ENCODE measurements around the gene UAP1L1. TPM values are rescaled to one million over a fixed set of nuclear protein-coding genes. Genes with fewer than 3 reads are reported as not detected.

UAP1L1 gene
- total RNA-seq, 1 donor from 2014 or later, result 5.4 TPM

GRCh38 chr9:137053944-137054931, 23.1 kb upstream of the UAP1L1 start, which contains the start of gene ENTPD2:
Gene ENTPD2 (minus strand): TSS chr9:137054061. CDS start chr9:137053997, 64 bp downstream.
- no peaks in the 10 kb centered on the region for H3K4me1 Mint-ChIP-seq (ENCODE audit: unreplicated experiment)
- no peak for DNase-seq (ENCODE audit: extremely low spot score, unreplicated experiment)
- H3K27ac Mint-ChIP-seq, result no peak within 1 kb of the TSS
- H3K9me3 Mint-ChIP-seq, result no peaks in the 10 kb centered on the region
- peaks cover 65% of the 10 kb centered on the region for H3K27me3 Mint-ChIP-seq
- peak within 1 kb of the TSS; percentile 31 for H3K4me3 Mint-ChIP-seq
- no peaks in the 10 kb centered on the region for H3K36me3 Mint-ChIP-seq
- TF ChIP-seq CTCF (conservative IDR thresholded peaks at IDR 0.05), result no peak

GRCh38 chr9:137054932-137055384, 22.4 kb upstream of the UAP1L1 start:
- no peak for DNase-seq (ENCODE audit: extremely low spot score, unreplicated experiment)
- H3K4me3 Mint-ChIP-seq, result no peak overlapping the region

GRCh38 chr9:137055385-137056364, 21.6 kb upstream of the UAP1L1 start:
- no peak for DNase-seq (ENCODE audit: extremely low spot score, unreplicated experiment)
- H3K4me3 Mint-ChIP-seq, result no peak overlapping the region
- peaks cover 56% of the 10 kb centered on the region for H3K27me3 Mint-ChIP-seq
- TF ChIP-seq CTCF (conservative IDR thresholded peaks at IDR 0.05), result no peak
- no peaks in the 10 kb centered on the region for H3K9me3 Mint-ChIP-seq
- H3K4me1 Mint-ChIP-seq (ENCODE audit: unreplicated experiment), result no peaks in the 10 kb centered on the region
- no peaks in the 10 kb centered on the region for H3K36me3 Mint-ChIP-seq
- H3K27ac Mint-ChIP-seq, result no peak overlapping the region

More at GRCh38 chr9:137054932-137055384, 22.4 kb upstream of the UAP1L1 start:
- Mint-ChIP-seq H3K36me3 (no peaks in the 10 kb centered on the region), H3K27ac (no peak overlapping the region), H3K9me3 (no peaks in the 10 kb centered on the region), H3K27me3 (peaks cover 59% of the 10 kb centered on the region), H3K4me1 (ENCODE audit: unreplicated experiment) (no peaks in the 10 kb centered on the region)
- no peak for TF ChIP-seq CTCF (conservative IDR thresholded peaks at IDR 0.05)

- Mint-ChIP-seq H3K9me3 (no peaks in the 10 kb centered on the region), H3K4me1 (ENCODE audit: unreplicated experiment) (no peaks in the 10 kb centered on the region), H3K27ac (no peak overlapping the region), H3K4me3 (no peak overlapping the region), H3K27me3 (peaks cover 52% of the 10 kb centered on the region), H3K36me3 (no peaks in the 10 kb centered on the region)
- no peak for TF ChIP-seq CTCF (conservative IDR thresholded peaks at IDR 0.05)
- DNase-seq (ENCODE audit: extremely low spot score, unreplicated experiment), result no peak
These were observed 20.4 kb upstream of the UAP1L1 start for GRCh38 chr9:137056739-137057415.

GRCh38 chr9:137057545-137057944, 19.8 kb upstream of the UAP1L1 start:
- H3K36me3 Mint-ChIP-seq, result no peaks in the 10 kb centered on the region
- H3K9me3 Mint-ChIP-seq, result no peaks in the 10 kb centered on the region
- no peak for TF ChIP-seq CTCF (conservative IDR thresholded peaks at IDR 0.05)
- no peaks in the 10 kb centered on the region for H3K4me1 Mint-ChIP-seq (ENCODE audit: unreplicated experiment)
- H3K27ac Mint-ChIP-seq, result no peak overlapping the region
- H3K27me3 Mint-ChIP-seq, result peaks cover 45% of the 10 kb centered on the region
- no peak overlapping the region for H3K4me3 Mint-ChIP-seq
- no peak for DNase-seq (ENCODE audit: extremely low spot score, unreplicated experiment)
